ENCODE measurements around the gene IL17A.

DNA sequence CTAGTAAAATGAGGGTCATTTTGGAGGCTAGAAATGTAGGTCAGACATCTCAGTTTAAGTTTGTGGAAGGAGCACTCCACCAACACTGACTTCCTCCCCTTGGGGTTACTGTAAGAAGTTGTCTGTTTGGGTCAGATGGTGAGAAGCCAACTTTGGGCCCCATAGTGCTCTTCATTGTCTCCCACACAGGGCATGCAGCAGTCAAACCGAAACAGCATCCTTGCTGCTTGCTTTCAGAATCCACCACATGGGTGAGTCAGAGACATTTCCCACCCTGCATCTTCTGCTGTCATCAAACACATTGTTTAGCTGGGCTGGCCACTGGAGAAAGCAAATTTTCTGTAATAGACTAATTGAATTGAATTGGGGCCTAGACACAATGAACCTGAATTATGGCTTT, 41.3 kb downstream of the IL17A start:
- TF ChIP-seq, protein P1, sequence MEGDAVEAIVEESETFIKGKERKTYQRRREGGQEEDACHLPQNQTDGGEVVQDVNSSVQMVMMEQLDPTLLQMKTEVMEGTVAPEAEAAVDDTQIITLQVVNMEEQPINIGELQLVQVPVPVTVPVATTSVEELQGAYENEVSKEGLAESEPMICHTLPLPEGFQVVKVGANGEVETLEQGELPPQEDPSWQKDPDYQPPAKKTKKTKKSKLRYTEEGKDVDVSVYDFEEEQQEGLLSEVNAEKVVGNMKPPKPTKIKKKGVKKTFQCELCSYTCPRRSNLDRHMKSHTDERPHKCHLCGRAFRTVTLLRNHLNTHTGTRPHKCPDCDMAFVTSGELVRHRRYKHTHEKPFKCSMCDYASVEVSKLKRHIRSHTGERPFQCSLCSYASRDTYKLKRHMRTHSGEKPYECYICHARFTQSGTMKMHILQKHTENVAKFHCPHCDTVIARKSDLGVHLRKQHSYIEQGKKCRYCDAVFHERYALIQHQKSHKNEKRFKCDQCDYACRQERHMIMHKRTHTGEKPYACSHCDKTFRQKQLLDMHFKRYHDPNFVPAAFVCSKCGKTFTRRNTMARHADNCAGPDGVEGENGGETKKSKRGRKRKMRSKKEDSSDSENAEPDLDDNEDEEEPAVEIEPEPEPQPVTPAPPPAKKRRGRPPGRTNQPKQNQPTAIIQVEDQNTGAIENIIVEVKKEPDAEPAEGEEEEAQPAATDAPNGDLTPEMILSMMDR (IDR thresholded peaks at IDR 0.05) = no peak
- no peak for TF ChIP-seq POLR2A (IDR thresholded peaks at IDR 0.05)
